HepG2 (cell line): ENCODE results near the gene CRAT.

Experiments
- CTCF ChIP-seq: sonication (generic); formaldehyde crosslinking; IDR thresholded peaks from 2 replicates; pipeline ENCODE4 v1.5.0; 2020; ENCODE audit warnings: mild to moderate bottlenecking, missing genetic modification reagents, moderate library complexity
- MAFK ChIP-seq, 2 experiments: IDR thresholded peaks in 1 of 2; conservative IDR thresholded peaks in 1 of 2; 2 replicates each; pipeline ENCODE4 v1.6.1; 2011; ENCODE audit warnings: improper control_type of control experiment in 2 of 2, low read length in 2 of 2
- MAZ ChIP-seq, 2 experiments: sonication (generic) in 1 of 2; formaldehyde crosslinking in 1 of 2; IDR thresholded peaks; 2 replicates each; pipeline versions ENCODE4 v1.5.0 to v1.6.1; 2012 to 2020; ENCODE audit warnings: low read depth in 2 of 2, mild to moderate bottlenecking in 2 of 2, borderline replicate concordance in 1 of 2, improper control_type of control experiment in 1 of 2, low read length in 1 of 2, missing genetic modification reagents in 1 of 2, moderate library complexity in 1 of 2
- MYC ChIP-seq: sonication (generic); formaldehyde crosslinking; IDR thresholded peaks from 2 replicates; pipeline ENCODE4 v1.9.0; 2021; ENCODE audit warnings: missing genetic modification reagents, borderline replicate concordance
- NR2F6 ChIP-seq, 2 experiments: IDR thresholded peaks; 2 replicates each; pipeline ENCODE4 v1.6.1; 2016; ENCODE audit warnings: antibody characterized with exemption in 1 of 2, mild to moderate bottlenecking in 1 of 2
- PCBP2 ChIP-seq: fragments of 200-400 bp; formaldehyde crosslinking; optimal IDR thresholded peaks from 2 replicates; pipeline ENCODE3; 2018; ENCODE audit warnings: low read length, low read depth; ENCODE audit not compliant: poor library complexity, severe bottlenecking
- POLR2A ChIP-seq, 2 experiments: IDR thresholded peaks; 2 replicates each; pipeline ENCODE4 v1.6.1; 2011; ENCODE audit warnings: low read depth in 2 of 2, low read length in 2 of 2, mild to moderate bottlenecking in 1 of 2, moderate library complexity in 1 of 2; ENCODE audit not compliant: insufficient read depth in 1 of 2
- SP1 ChIP-seq, 2 experiments: fragments of 450-650 bp in 1 of 2; sonication (generic) in 1 of 2; formaldehyde crosslinking in 1 of 2; IDR thresholded peaks; 2 replicates each; pipeline versions ENCODE4 v1.4.0 to v1.6.1; 2016 to 2020; ENCODE audit warnings: missing genetic modification reagents in 1 of 2
- SRF ChIP-seq: IDR thresholded peaks from 2 replicates; pipeline ENCODE4 v1.6.1; 2011; ENCODE audit warnings: mild to moderate bottlenecking, low read depth, low read length, moderate library complexity
- SRSF9 ChIP-seq: fragments of 200-400 bp; formaldehyde crosslinking; IDR thresholded peaks from 2 replicates; pipeline ENCODE4 v1.6.1; 2018; ENCODE audit warnings: borderline replicate concordance, mild to moderate bottlenecking, low read depth, low read length; ENCODE audit not compliant: insufficient read depth, poor library complexity, severe bottlenecking
- USF2 ChIP-seq, 2 experiments: sonication (generic) in 1 of 2; formaldehyde crosslinking in 1 of 2; IDR thresholded peaks; 2 replicates each; pipeline versions ENCODE4 v1.5.1 to v1.6.1; 2011 to 2020; ENCODE audit warnings: borderline replicate concordance in 1 of 2, low read depth in 1 of 2, low read length in 1 of 2, mild to moderate bottlenecking in 1 of 2, missing genetic modification reagents in 1 of 2, moderate library complexity in 1 of 2
- ZNF616 ChIP-seq: sonication (generic); formaldehyde crosslinking; IDR thresholded peaks from 2 replicates; pipeline ENCODE4 v1.5.0; 2020; ENCODE audit warnings: low read depth, mild to moderate bottlenecking, missing genetic modification reagents
- ZSCAN31 ChIP-seq: sonication (generic); formaldehyde crosslinking; IDR thresholded peaks from 2 replicates; pipeline ENCODE4 v1.5.0; 2020; ENCODE audit warnings: low read depth, mild to moderate bottlenecking, missing genetic modification reagents
- ZSCAN5A ChIP-seq: sonication (generic); formaldehyde crosslinking; IDR thresholded peaks from 2 replicates; pipeline ENCODE4 v1.8.0; 2022; ENCODE audit warnings: mild to moderate bottlenecking, missing genetic modification reagents, borderline replicate concordance

- TF ChIP-seq CTCF (CRISPR knock-in tag): no peak
- no peak for TF ChIP-seq PCBP2
- TF ChIP-seq POLR2A (IDR thresholded peaks at IDR 0.05; ENCODE audit: insufficient read depth in 1 of 2, low read depth in 2 of 2, low read length in 2 of 2): no peak
- no peak for TF ChIP-seq MAFK (conservative IDR thresholded peaks at IDR 0.05 in 1 of 2, IDR thresholded peaks at IDR 0.05 in 1 of 2; ENCODE audit: low read length in 2 of 2)
- no peak for TF ChIP-seq ZNF616 (CRISPR knock-in tag)
- no peak for TF ChIP-seq ZSCAN31
- TF ChIP-seq MAZ (IDR thresholded peaks at IDR 0.05; ENCODE audit: borderline replicate concordance, low read depth, low read length): no peak
- no peak for TF ChIP-seq MAZ (CRISPR knock-in tag; IDR thresholded peaks at IDR 0.05; ENCODE audit: low read depth)
- TF ChIP-seq SRSF9: no peak
- no peak for TF ChIP-seq ZSCAN5A (CRISPR knock-in tag)
- no peak for TF ChIP-seq SP1 (IDR thresholded peaks at IDR 0.05)
- TF ChIP-seq SP1 (CRISPR knock-in tag; IDR thresholded peaks at IDR 0.05): no peak
- no peak for TF ChIP-seq NR2F6 (IDR thresholded peaks at IDR 0.05)
- TF ChIP-seq NR2F6 (CRISPR knock-in tag; IDR thresholded peaks at IDR 0.05): no peak
- no peak for TF ChIP-seq SRF
- no peak for TF ChIP-seq MYC
- TF ChIP-seq USF2 (IDR thresholded peaks at IDR 0.05; ENCODE audit: low read depth, low read length): no peak
- no peak for TF ChIP-seq USF2 (CRISPR knock-in tag; IDR thresholded peaks at IDR 0.05; ENCODE audit: borderline replicate concordance)
These were observed 39.0 kb downstream of the CRAT start for GRCh38 chr9:129071526-129072126.
